HEK293 (cell line): ENCODE results near the gene LPIN1.

ENCODE experiments used
- CTCF ChIA-PET: fragments of 350-600 bp; formaldehyde crosslinking; extraction: SDS; loops from one replicate; lab custom pipeline; 2021; ENCODE audit warnings: antibody characterized with exemption; lab: Yijun Ruan, JAX
- POLR2A ChIA-PET: fragments of 300-600 bp; formaldehyde crosslinking; extraction: SDS; loops from one replicate; lab custom pipeline; 2020; ENCODE audit warnings: antibody characterized with exemption, inconsistent platforms; lab: Yijun Ruan, JAX
- H3K27ac ChIP-seq: fragments of 200-500 bp; sonication (Bioruptor generic); 2 replicates; pipeline ENCODE4 v1.5.1; 2014; ENCODE audit warnings: low read depth, low read length, control low read depth, inconsistent platforms; ENCODE audit errors: extremely low read depth
- H3K36me3 ChIP-seq, 2 experiments: fragments of 200-500 bp in 1 of 2; sonication (Bioruptor generic) in 1 of 2; 1 replicate in 1 of 2; 2 replicates in 1 of 2; pipeline ENCODE4 v1.5.1; 2014 to 2017; ENCODE audit warnings: inconsistent platforms in 2 of 2, low read length in 2 of 2; ENCODE audit not compliant: control insufficient read depth in 2 of 2, insufficient read depth in 1 of 2
- H3K4me1 ChIP-seq: fragments of 200-500 bp; sonication (Bioruptor generic); 2 replicates; pipeline ENCODE4 v1.5.1; 2014; ENCODE audit warnings: mild to moderate bottlenecking, low read length, inconsistent platforms; ENCODE audit not compliant: control insufficient read depth, insufficient read depth
- H3K4me3 ChIP-seq: 2 replicates; pipeline ENCODE4 v1.5.1; 2011; ENCODE audit warnings: low read depth, mild to moderate bottlenecking, control low read depth, low read length, moderate library complexity
- H3K9me3 ChIP-seq: fragments of 200-500 bp; sonication (Bioruptor generic); 2 replicates; pipeline ENCODE4 v1.5.1; 2014; ENCODE audit warnings: low read depth, low read length, inconsistent platforms; ENCODE audit not compliant: control insufficient read depth, insufficient read depth
- BCL11A ChIP-seq: fragments of 450-650 bp; formaldehyde crosslinking; IDR thresholded peaks from 2 replicates; pipeline ENCODE4 v1.5.1; 2016; ENCODE audit warnings: low read depth, missing biosample characterization, missing genetic modification characterization
- EGR2 ChIP-seq: fragments of 450-650 bp; formaldehyde crosslinking; IDR thresholded peaks from 2 replicates; pipeline ENCODE4 v1.5.1; 2016; ENCODE audit warnings: low read depth, missing biosample characterization, missing genetic modification characterization
- GLIS1 ChIP-seq: fragments of 450-650 bp; formaldehyde crosslinking; IDR thresholded peaks from 2 replicates; pipeline ENCODE4 v1.5.1; 2016; ENCODE audit warnings: missing biosample characterization, missing genetic modification characterization
- HOXC10 ChIP-seq: sonication (generic); formaldehyde crosslinking; IDR thresholded peaks from 2 replicates; pipeline ENCODE4 v1.8.1; 2023; ENCODE audit warnings: mild to moderate bottlenecking, missing genetic modification reagents
- KLF17 ChIP-seq: fragments of 450-650 bp; formaldehyde crosslinking; IDR thresholded peaks from 2 replicates; pipeline ENCODE4 v1.5.1; 2016; ENCODE audit warnings: missing biosample characterization, missing genetic modification characterization
- MEIS1 ChIP-seq: sonication (generic); formaldehyde crosslinking; IDR thresholded peaks from 2 replicates; pipeline ENCODE4 v1.8.1; 2022; ENCODE audit warnings: missing genetic modification reagents, mild to moderate bottlenecking, borderline replicate concordance
- PRDM4 ChIP-seq: fragments of 450-650 bp; formaldehyde crosslinking; IDR thresholded peaks from 2 replicates; pipeline ENCODE4 v1.5.1; 2017; ENCODE audit warnings: missing biosample characterization, missing genetic modification characterization
- SP3 ChIP-seq: fragments of 450-650 bp; formaldehyde crosslinking; IDR thresholded peaks from 2 replicates; pipeline ENCODE4 v1.5.1; 2016; ENCODE audit warnings: missing biosample characterization, missing genetic modification characterization
- YY1 ChIP-seq: fragments of 450-650 bp; formaldehyde crosslinking; IDR thresholded peaks from 2 replicates; pipeline ENCODE4 v1.5.1; 2018; ENCODE audit warnings: missing biosample characterization, missing genetic modification characterization
- YY2 ChIP-seq: fragments of 450-650 bp; formaldehyde crosslinking; IDR thresholded peaks from 2 replicates; pipeline ENCODE4 v1.5.1; 2016; ENCODE audit warnings: missing biosample characterization, missing genetic modification characterization
- ZFP37 ChIP-seq: fragments of 450-650 bp; formaldehyde crosslinking; IDR thresholded peaks from 2 replicates; pipeline ENCODE4 v1.5.1; 2016; ENCODE audit warnings: missing biosample characterization, missing genetic modification characterization
- ZNF16 ChIP-seq: fragments of 450-650 bp; formaldehyde crosslinking; IDR thresholded peaks from 2 replicates; pipeline ENCODE4 v1.5.1; 2016; ENCODE audit warnings: low read depth, missing biosample characterization, missing genetic modification characterization
- ZNF175 ChIP-seq: fragments of 450-650 bp; formaldehyde crosslinking; IDR thresholded peaks from 2 replicates; pipeline ENCODE4 v1.5.1; 2016; ENCODE audit warnings: missing biosample characterization, missing genetic modification characterization
- ZNF2 ChIP-seq: fragments of 450-650 bp; formaldehyde crosslinking; IDR thresholded peaks from 2 replicates; pipeline ENCODE4 v1.5.1; 2016; ENCODE audit warnings: missing biosample characterization, missing genetic modification characterization
- ZNF221 ChIP-seq: fragments of 450-650 bp; formaldehyde crosslinking; IDR thresholded peaks from 2 replicates; pipeline ENCODE4 v1.5.1; 2017; ENCODE audit warnings: missing biosample characterization, missing genetic modification characterization, borderline replicate concordance
- ZNF23 ChIP-seq: fragments of 450-650 bp; formaldehyde crosslinking; IDR thresholded peaks from 2 replicates; pipeline ENCODE4 v1.5.1; 2016; ENCODE audit warnings: missing biosample characterization, missing genetic modification characterization, borderline replicate concordance
- ZNF302 ChIP-seq: fragments of 450-650 bp; formaldehyde crosslinking; IDR thresholded peaks from 2 replicates; pipeline ENCODE4 v1.5.1; 2016; ENCODE audit warnings: missing biosample characterization, missing genetic modification characterization, low read depth
- ZNF324 ChIP-seq: fragments of 450-650 bp; formaldehyde crosslinking; IDR thresholded peaks from 2 replicates; pipeline ENCODE4 v1.5.1; 2016; ENCODE audit warnings: missing biosample characterization, missing genetic modification characterization
- ZNF335 ChIP-seq: fragments of 450-650 bp; formaldehyde crosslinking; conservative IDR thresholded peaks from 2 replicates; pipeline ENCODE4 v1.5.1; 2016; ENCODE audit warnings: missing biosample characterization, missing genetic modification characterization
- ZNF560 ChIP-seq: fragments of 450-650 bp; formaldehyde crosslinking; IDR thresholded peaks from 2 replicates; pipeline ENCODE4 v1.5.1; 2017; ENCODE audit warnings: missing biosample characterization, missing genetic modification characterization, borderline replicate concordance
- ZNF596 ChIP-seq: fragments of 450-650 bp; IDR thresholded peaks from 2 replicates; pipeline ENCODE4 v1.5.0; 2018; ENCODE audit warnings: missing biosample characterization, mild to moderate bottlenecking, missing genetic modification characterization, moderate library complexity
- ZNF624 ChIP-seq: fragments of 450-650 bp; formaldehyde crosslinking; IDR thresholded peaks from 2 replicates; pipeline ENCODE4 v1.5.1; 2017; ENCODE audit warnings: missing biosample characterization, missing genetic modification characterization
- ZNF701 ChIP-seq: fragments of 450-650 bp; formaldehyde crosslinking; IDR thresholded peaks from 2 replicates; pipeline ENCODE4 v1.5.1; 2016; ENCODE audit warnings: missing biosample characterization, missing genetic modification characterization
- ZNF791 ChIP-seq: fragments of 450-650 bp; formaldehyde crosslinking; IDR thresholded peaks from 2 replicates; pipeline ENCODE4 v1.5.1; 2016; ENCODE audit warnings: missing biosample characterization, missing genetic modification characterization
- ZSCAN30 ChIP-seq: fragments of 450-650 bp; IDR thresholded peaks from 2 replicates; pipeline ENCODE4 v1.5.1; 2018; ENCODE audit warnings: missing biosample characterization, mild to moderate bottlenecking, missing genetic modification characterization, moderate library complexity
- ZSCAN4 ChIP-seq: fragments of 450-650 bp; formaldehyde crosslinking; IDR thresholded peaks from 2 replicates; pipeline ENCODE4 v1.5.1; 2017; ENCODE audit warnings: missing biosample characterization, missing genetic modification characterization
- ZSCAN5A ChIP-seq: fragments of 450-650 bp; formaldehyde crosslinking; IDR thresholded peaks from 2 replicates; pipeline ENCODE4 v1.5.1; 2016; ENCODE audit warnings: missing biosample characterization, missing genetic modification characterization
- TF ChIP-seq, protein P1 (sequence below): fragments of 450-650 bp; formaldehyde crosslinking; IDR thresholded peaks from 2 replicates; pipeline ENCODE4 v1.5.1; 2017; ENCODE audit warnings: missing biosample characterization, missing genetic modification characterization

The LPIN1 gene

GRCh38 chr2:11862049-11862448 is 115.6 kb downstream of the LPIN1 start:
- TF ChIP-seq YY2 (tag by site-specific recombination) (no peak), ZNF624 (tag by site-specific recombination) (no peak), ZNF560 (tag by site-specific recombination) (no peak), ZSCAN4 (tag by site-specific recombination) (no peak), PRDM4 (tag by site-specific recombination) (no peak), HOXC10 (CRISPR knock-in tag) (no peak), KLF17 (tag by site-specific recombination) (no peak), SP3 (tag by site-specific recombination) (no peak), ZNF23 (tag by site-specific recombination) (no peak), ZNF175 (tag by site-specific recombination) (no peak), ZSCAN5A (tag by site-specific recombination) (no peak), BCL11A (tag by site-specific recombination) (no peak), ZNF16 (tag by site-specific recombination) (no peak), MEIS1 (CRISPR knock-in tag) (no peak), ZNF2 (tag by site-specific recombination) (no peak), GLIS1 (tag by site-specific recombination) (no peak), EGR2 (no peak), ZNF596 (no peak)
- TF ChIP-seq, protein P1, sequence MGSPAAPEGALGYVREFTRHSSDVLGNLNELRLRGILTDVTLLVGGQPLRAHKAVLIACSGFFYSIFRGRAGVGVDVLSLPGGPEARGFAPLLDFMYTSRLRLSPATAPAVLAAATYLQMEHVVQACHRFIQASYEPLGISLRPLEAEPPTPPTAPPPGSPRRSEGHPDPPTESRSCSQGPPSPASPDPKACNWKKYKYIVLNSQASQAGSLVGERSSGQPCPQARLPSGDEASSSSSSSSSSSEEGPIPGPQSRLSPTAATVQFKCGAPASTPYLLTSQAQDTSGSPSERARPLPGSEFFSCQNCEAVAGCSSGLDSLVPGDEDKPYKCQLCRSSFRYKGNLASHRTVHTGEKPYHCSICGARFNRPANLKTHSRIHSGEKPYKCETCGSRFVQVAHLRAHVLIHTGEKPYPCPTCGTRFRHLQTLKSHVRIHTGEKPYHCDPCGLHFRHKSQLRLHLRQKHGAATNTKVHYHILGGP: no peak
- no peaks in the 10 kb centered on the region for H3K4me1 ChIP-seq
- no peaks in the 10 kb centered on the region for H3K9me3 ChIP-seq
- CTCF ChIA-PET: interaction anchor here (1.2 kb wide), 2 partner anchors 615 to 806 kb away, joined by 3 read pairs; no protein-coding TSS in a partner anchor
- H3K27ac ChIP-seq: no peak overlapping the region
- no peaks in the 10 kb centered on the region for H3K36me3 ChIP-seq
- no peak overlapping the region for H3K4me3 ChIP-seq
- POLR2A ChIA-PET: no interaction called here

GRCh38 chr2:11863103-11863502 is 116.7 kb downstream of the LPIN1 start:
- Histone ChIP-seq H3K4me3 (no peak overlapping the region), H3K27ac (no peak overlapping the region), H3K9me3 (no peaks in the 10 kb centered on the region), H3K36me3 (no peaks in the 10 kb centered on the region), H3K4me1 (no peaks in the 10 kb centered on the region)
- CTCF ChIA-PET: interaction anchor here (1.0 to 2.0 kb wide), 3 partner anchors 10 to 1068 kb away, joined by 3 to 15 read pairs (median 3); no protein-coding TSS in a partner anchor
- POLR2A ChIA-PET: no interaction called here
- no peak for TF ChIP-seq ZSCAN30
- no peak for TF ChIP-seq ZNF302
- TF ChIP-seq PRDM4 (tag by site-specific recombination): no peak
- no peak for TF ChIP-seq ZNF324 (tag by site-specific recombination)
- no peak for TF ChIP-seq YY1
- no peak for TF ChIP-seq SP3 (tag by site-specific recombination)
- TF ChIP-seq ZNF335 (tag by site-specific recombination): no peak
- TF ChIP-seq ZFP37 (tag by site-specific recombination): no peak
- TF ChIP-seq ZNF791 (tag by site-specific recombination): no peak
- TF ChIP-seq ZNF221 (tag by site-specific recombination): no peak
- no peak for TF ChIP-seq ZNF701
